GM08714 (cell line): Measurements from ENCODE around the gene DOCK3.
"Not testable (repeated sequence)": the region's sequence is repeated elsewhere in the genome, so short reads cannot be mapped to it uniquely, and the experiment has no call there.

Experiments
- H3K4me3 ChIP-seq: fragments of 200-500 bp; sonication (Bioruptor generic); 2 replicates; pipeline ENCODE4 v1.5.1; 2014; ENCODE audit warnings: mild to moderate bottlenecking, low read length, inconsistent platforms
- ZNF274 ChIP-seq: IDR thresholded peaks from 2 replicates; pipeline ENCODE4 v1.6.1; 2012; ENCODE audit warnings: mild to moderate bottlenecking, low read depth, low read length

Gene DOCK3

GRCh38 chr3:50819882-50820281, 145.2 kb downstream of the DOCK3 start:
- no peak overlapping the region for H3K4me3 ChIP-seq
- no peak for TF ChIP-seq ZNF274

GRCh38 chr3:50825841-50826240, 151.1 kb downstream of the DOCK3 start:
- H3K4me3 ChIP-seq: no peak overlapping the region
- TF ChIP-seq ZNF274: no peak

DNA sequence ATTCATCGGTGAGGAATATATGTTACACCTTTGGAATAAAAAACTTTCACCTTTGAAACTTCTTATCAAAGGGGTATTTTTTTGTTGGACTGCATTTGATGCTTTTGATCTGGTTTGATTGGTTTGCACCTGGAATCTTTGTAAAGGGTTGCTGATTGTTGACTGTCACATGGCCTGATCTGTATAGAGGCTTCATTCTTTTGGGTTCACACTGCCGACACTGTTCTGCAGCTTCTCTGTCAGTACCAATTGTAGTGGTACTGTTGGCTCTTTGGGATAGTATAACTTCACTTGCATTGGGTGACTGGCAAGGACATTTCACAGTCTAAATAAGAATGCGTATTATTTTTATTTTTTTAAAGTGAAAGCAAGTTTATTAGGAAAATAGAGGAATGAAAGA, 155.7 kb downstream of the DOCK3 start:
- no peak for TF ChIP-seq ZNF274
- no peak overlapping the region for H3K4me3 ChIP-seq

DNA sequence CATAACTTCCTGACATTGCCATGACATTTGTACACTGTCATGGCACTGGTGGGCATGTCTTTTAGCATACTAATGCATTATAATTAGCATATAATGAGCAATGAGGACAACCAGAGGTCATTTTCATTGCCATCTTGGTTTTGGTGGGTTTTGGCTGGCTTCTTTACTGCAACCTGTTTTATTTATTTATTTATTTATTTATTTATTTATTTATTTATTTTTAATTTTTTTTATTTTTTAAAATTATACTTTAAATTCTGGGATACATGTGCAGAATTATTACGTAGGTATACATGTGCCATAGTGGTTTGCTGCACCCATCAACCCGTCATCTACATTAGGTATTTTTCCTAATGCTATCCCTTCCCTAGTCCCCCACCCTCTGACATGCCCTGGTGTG, 156.3 kb downstream of the DOCK3 start:
- not testable (repeated sequence) for H3K4me3 ChIP-seq

DNA sequence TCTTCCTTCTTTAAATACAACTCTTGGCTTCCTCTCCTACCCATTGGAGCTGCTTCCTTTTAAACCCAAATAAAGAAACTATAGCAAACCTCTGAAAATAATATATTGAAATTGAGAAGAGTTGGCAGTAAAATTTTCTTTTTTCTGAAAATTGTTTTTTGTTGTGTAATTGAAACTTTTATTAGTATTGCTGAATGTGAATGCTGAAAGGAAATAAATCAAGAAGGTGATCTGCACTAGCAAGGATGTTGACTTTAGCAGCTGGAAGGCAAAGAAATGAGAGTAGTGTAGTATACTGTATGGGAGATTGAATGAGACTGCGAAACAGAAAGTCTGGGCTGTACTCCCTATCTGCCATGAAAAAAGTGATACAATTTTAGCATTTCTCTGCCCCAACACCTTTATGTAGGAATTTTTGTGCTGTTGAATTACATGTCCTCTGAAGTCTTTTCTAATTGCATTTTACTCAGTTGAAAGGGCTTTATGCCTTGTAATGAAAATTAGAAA, 166.3 kb downstream of the DOCK3 start:
- H3K4me3 ChIP-seq: no peak overlapping the region
- TF ChIP-seq ZNF274: no peak

DNA sequence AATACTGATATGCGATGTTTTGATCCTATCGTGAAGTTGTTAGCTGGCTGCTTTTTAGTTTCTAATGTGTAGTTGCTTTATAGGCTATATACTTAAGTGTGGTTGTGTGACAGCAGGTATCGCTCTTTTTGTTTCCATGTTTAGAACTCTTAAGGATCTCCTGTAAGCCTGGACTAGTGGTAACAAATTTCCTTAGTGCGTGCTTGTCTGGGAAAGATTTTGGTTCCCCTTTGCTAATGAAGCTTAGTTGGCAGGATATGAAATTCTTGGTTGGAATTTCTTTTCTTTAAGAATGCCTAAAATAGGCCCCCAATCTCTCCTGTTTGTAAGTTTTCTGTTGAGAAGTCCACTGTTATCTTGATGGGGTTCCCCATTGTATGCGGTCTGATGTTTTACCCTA, 173.6 kb downstream of the DOCK3 start:
- H3K4me3 ChIP-seq: no peak overlapping the region
- TF ChIP-seq ZNF274: no peak

GRCh38 chr3:50850639-50851511, 176.1 kb downstream of the DOCK3 start:
- TF ChIP-seq ZNF274: no peak
- H3K4me3 ChIP-seq: no peak overlapping the region

DNA sequence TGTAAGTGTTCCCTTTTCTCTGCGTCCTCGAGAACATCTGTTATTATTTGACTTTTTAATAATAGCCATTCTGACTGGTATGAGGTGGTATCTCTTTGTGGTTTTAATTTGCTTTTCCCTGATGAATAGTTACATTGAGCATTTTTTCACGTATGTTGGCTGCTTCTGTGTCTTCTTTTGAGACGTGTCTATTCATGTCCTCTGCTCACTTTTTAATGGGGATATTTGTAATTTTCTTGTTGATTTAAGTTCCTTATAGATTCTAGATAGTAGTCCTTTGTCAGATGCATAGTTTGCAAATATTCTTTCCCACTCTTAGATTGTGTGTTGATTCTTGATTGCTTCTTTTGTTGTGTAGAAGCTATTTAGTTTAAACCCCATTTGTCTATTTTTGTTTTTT, 179.2 kb downstream of the DOCK3 start:
- no peak for TF ChIP-seq ZNF274
- no peak overlapping the region for H3K4me3 ChIP-seq

GRCh38 chr3:50862221-50862620, 187.5 kb downstream of the DOCK3 start:
- no peak overlapping the region for H3K4me3 ChIP-seq
- no peak for TF ChIP-seq ZNF274

GRCh38 chr3:50873376-50874157, 198.8 kb downstream of the DOCK3 start:
- no peak overlapping the region for H3K4me3 ChIP-seq

DNA sequence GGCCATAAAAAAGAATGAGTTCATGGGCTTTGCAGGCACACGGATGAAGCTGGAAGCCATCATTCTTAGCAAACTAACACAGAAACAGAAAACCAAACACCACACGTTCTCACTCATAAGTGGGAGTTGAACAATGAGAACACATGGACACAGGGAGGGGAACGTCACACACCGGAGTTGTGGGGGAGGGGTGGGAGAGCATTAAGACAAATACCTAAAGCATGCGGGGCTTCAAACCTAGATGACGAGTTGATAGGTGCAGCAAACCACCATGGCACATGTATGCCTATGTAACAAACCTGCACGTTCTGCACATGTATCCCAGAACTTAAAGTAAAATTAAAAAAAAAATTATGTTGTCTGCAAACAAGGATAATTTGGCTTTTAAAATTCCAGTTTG, 200.1 kb downstream of the DOCK3 start:
- not testable (repeated sequence) for H3K4me3 ChIP-seq

More at GRCh38 chr3:50873376-50874157, 198.8 kb downstream of the DOCK3 start:
- no peak for TF ChIP-seq ZNF274

GRCh38 chr3:50876947-50877346, 202.2 kb downstream of the DOCK3 start:
- TF ChIP-seq ZNF274: no peak
- H3K4me3 ChIP-seq: no peak overlapping the region

GRCh38 chr3:50882733-50883132, 208.0 kb downstream of the DOCK3 start:
- H3K4me3 ChIP-seq: not testable (repeated sequence)

GRCh38 chr3:50883755-50884154, 209.0 kb downstream of the DOCK3 start:
- TF ChIP-seq ZNF274: no peak
- no peak overlapping the region for H3K4me3 ChIP-seq
